ENCODE data around the gene KCNQ1. TPM values are rescaled to one million over a fixed set of nuclear protein-coding genes. Genes with fewer than 3 reads are reported as not detected.

KCNQ1 gene
- total RNA-seq, 1 donor, result 1.1 TPM

GRCh38 chr11:2724653-2725367 is 280.0 kb downstream of the KCNQ1 start:
- no peak for DNase-seq (ENCODE audit: low read depth in 2 of 3, low spot score in 2 of 3)

DNA sequence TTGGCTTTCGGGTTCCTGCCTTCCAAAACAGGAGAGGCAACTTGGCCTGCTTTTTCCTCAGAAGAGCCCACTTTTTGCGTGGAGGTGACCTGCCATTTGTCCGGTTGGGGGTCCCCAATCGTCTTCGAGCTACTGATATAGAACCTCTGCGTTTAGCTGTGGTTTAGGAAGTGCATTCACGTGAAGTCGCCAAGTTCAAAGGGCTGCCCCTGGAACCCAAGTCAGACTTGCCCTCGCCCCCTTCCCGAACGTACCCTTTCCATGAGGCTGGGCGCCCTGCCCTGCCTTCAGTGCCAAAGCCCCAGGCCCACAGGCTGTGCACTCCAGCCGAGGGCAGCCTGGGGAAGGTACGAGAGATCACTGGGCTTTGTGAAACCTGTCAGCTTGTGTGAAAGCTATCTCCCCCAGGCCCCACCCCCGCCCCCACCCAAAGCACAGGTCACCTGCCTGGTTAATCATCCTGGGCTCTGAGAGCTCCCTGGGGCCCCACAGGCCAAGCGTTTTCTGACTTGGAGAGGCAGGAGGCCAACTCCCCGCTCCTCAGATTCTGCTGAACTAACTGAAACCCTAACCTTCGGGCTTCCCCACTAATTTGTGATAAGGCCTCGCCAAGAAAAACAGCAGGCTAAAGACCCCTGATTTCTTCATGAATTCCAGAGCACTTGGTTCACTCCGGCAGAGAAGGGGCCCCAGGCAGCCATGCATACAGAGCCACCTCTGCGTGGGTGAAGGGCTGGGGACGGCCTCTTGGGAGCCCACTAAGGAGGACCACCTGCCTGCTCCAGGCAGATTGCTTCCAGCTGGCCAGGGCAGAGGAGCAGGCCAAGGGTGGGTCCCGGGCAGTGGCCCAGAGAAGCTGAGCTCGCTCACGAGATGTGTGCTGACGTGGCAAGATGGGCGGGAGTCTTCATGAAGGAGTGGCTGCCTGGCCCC is 280.8 kb downstream of the KCNQ1 start:
- DNase-seq (ENCODE audit: low read depth in 2 of 3, low spot score in 2 of 3), result no peak

DNA sequence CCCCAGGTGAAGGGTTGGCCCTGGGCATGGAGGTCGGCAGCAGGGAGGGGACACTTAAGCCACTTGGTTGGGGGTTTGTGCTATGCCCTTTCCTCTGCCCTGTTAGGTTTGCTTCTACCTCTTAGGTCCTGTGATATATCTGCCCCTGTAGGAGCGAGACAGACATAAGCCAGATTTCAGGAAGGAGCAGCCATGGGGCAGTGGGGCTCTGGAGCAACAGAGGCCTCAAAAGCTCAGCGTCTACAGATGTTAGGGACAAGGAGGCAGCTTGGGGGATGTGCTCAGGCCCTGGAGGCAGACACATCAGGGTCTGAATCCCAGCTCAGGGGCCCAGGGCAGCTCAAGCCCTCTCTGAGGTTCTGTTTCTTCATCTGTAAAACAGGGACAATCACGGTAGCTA is 282.2 kb downstream of the KCNQ1 start:
- no peak for DNase-seq (ENCODE audit: low read depth in 2 of 3, low spot score in 2 of 3)

DNA sequence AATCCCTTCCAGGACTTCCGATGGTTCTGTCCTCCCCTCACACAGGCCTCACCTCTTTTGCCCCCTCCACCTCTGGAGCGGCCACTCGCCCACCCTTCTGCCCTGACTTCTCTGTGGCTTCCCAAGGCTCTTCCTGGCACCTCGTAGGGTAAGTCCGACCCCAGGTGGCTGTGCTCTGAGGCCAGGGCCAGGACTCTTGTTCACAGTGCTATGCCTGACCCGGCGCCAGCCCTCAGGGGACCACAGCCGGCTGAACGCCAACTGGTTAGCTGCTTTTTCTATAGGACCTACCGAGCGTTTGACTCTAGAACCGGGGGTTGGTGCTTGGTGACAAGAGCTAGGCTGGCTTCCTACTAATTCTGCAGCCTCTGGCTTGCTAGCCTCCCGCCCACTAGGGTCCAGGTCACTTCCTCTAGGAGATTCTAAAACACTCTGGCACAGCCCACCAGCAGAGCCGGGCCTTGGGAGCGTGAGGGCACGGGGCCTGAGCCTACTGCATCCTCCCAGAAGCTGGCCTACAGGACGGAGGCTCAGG is 283.4 kb downstream of the KCNQ1 start:
- no peak for DNase-seq (ENCODE audit: low read depth in 2 of 3, low spot score in 2 of 3)

DNA sequence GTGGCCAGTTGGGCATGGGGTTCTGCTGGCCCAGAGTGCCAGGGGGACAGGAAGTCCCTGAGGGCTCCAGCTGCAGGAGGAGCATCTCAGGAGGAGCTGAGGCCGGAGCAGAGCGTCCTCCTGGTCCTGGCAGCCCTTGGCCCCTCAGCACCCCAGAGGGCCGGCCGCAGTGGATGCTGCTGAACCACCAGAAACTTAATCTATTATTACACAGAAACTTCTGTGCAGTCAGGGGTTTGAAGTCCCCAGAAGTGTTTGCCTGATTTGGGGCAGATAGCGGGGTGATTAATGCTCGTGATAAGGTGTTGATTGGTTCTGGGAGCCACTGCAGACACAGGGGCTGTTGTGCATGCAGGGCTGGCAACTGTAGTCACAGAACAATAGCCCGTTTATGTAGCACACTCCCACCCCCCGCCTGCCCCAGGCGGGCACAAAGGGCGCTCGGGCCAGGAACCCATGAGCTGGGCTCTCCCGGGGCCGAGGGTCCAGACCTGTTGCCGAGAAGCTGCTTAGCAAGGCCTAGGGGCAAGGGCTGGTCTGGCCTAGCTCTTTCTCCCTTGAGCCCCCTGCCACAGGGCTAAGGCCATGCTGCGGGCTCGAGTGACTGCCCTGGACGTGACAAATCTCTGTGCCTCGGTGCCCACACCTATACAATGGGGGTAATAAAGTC is 284.0 kb downstream of the KCNQ1 start:
- DNase-seq (ENCODE audit: low read depth in 2 of 3, low spot score in 2 of 3), result no peak

DNA sequence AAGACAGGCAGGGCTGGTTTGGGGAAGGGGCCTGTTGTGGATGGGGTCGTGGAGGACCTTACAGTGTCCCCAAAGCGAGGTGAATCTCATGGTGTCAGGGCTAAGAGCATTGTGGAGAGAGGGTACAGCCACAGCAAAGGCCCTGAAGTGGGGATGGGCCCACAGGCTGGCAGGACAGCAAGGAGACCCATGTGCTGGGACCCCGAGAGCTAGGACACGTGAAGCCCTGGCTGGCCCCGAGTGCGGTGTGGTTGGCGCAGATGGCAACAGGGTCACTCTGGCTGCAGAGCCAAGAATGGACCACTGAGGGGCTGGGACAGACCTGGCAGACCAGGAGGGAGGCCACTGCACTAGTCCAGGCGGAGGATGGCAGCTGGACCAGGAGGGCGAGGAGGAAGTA is 285.0 kb downstream of the KCNQ1 start:
- no peak for DNase-seq (ENCODE audit: low read depth in 2 of 3, low spot score in 2 of 3)

DNA sequence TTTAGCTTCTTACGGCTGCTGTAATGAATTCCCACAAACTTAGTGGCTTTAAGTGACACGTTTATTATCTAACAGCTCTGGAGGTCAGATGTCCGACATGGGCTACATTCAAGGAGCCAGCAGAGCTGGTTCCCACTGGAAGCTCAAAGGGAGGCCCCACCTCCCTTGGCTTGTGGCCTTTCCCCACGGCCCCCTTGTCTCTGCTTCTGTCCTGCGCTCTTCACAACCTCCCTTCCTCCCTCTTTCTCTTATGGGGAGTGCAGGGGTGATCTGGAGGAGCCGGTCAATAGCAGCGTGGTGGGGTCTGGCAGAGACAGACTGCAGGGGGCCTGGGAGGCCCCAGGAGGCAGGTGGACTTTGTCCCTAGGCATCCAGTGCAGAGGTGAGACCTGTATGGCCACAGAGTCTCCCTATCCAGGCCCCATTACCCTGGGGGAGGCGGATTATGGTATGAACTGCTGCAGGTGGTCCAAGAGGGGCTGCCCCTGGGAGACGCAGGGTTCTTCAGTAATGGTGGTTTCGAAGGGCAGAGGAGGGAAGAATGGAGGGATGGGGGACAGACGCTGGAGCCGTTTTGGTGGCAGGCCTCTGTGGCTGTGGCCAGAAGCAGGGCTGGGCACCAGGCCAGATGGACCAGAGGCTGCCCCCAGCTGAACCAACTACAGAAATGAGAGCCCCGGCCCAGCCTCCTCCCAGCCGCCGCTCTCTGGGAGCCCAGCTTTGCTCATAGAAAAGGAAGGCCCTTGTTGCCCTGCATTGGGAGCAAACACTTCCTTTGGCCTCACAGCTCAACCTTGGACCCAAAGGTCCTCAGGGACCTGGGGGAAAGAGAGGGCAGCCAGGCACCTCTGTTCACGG is 285.7 kb downstream of the KCNQ1 start:
- DNase-seq (ENCODE audit: low read depth in 2 of 3, low spot score in 2 of 3), result no peak

- DNase-seq (ENCODE audit: low read depth in 2 of 3, low spot score in 2 of 3), result no peak
These were observed 286.6 kb downstream of the KCNQ1 start for GRCh38 chr11:2731130-2732125.

GRCh38 chr11:2732261-2732939 is 287.6 kb downstream of the KCNQ1 start:
- DNase-seq (ENCODE audit: low read depth in 2 of 3, low spot score in 2 of 3), result no peak

DNA sequence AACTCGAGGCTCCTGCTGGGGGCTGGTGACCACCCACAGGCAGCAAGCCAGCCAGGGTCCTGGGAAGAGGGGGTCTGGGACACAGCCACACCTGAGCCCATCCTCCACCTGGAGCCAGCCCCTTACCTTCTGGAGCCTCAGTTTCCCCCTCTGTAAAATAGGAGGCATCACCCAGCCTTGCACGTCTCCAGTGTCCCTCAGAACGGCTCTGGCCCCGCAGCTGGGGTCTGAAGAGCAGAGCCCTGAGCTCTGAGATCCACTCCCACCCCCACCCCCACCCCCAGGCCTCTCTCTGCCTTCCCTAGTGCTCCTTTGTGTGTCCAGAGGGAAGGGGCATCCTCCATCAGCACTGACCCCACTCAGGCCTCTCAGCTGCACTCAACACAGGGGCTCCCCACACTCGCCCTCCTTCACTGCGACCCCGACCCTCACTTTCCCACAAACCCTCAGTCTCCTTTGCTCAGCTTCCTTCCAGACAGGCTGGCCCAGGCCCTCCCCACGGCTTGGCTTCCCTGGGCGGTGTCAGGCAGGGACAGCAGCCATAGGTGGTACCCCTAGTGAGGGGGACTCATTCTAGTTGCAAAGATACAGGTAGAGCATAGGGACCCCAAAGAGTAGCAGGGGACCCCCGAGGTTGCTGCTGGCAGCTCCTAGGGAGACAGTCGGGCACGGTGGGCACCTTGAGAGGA is 288.3 kb downstream of the KCNQ1 start:
- DNase-seq (ENCODE audit: low read depth in 2 of 3, low spot score in 2 of 3), result no peak

DNA sequence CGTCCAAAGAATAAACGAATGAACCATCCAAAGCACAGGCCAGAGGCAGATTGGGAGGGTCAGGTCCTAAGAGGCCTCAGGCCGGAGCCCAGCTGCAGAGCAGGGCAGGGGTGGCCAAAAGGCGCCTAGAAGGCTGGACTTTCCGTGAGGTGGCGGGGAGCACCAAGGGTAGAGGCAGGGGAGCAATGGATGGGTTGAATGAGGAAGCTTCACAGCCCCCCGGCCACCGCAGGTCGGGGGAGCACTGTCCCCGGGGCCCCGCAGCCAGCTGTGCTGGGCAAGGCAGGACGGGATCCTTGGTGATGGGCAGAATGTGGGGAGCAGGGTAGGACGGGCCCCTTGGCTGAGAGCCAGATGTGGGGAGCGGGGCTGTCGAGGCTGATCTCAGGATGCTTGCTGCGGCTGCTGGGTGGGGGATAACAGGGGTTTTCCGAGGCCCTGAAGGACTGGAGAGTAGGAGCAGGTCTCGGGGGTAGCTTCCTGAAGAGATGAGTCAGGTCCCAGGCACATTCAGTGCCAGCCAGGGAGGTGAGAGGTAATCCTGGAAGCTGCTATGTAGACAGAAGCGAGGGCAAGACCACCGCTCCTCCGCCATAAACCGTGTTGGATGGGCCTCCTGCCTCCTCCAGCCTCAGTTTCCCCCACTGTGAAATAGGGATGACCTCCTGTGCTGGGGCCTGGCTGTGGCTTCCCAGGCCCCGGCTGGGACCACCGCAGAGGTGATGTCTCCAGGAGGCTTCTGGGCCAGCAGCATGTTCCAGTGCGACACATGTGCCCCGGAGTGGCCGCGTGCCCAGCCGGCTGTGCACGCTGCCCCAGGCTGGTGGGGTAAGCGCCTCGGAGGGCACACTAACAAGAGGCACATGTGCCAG is 289.6 kb downstream of the KCNQ1 start:
- DNase-seq (ENCODE audit: low read depth in 2 of 3, low spot score in 2 of 3), result no peak

- DNase-seq (ENCODE audit: low read depth in 2 of 3, low spot score in 2 of 3), result no peak
These were observed 290.3 kb downstream of the KCNQ1 start for GRCh38 chr11:2735053-2735589.

DNA sequence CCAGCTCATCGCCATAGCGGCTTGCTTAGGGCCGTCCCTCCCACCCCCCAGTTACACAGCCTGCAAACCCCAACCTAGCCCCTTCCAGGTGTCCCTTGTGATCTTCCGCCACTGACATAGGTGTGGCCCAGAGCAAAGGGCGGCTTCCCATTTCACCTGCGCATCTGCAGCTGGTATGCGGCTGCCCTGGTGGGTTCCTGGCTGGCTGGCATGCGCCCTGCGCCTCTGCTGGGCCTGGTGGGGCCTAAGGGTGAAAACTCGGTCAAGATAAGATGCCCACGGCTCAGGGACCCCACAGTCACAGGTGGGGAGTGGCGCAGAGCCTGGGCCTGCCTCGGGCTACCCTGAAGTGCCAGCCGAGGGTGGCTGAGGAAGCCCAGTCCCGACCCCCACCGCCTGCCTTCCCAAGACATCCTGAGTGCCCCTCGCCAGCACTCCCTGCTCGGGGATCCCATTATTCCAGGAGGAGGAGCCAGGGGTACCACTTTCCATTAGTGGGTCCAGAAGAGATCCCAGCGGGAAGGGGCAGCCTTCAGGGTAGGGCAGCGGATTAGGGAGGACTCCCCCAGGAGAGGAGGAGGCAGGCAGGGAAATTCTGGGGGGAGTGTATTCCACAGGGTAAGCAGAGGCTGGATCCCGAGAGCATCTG is 291.9 kb downstream of the KCNQ1 start:
- no peak for DNase-seq (ENCODE audit: low read depth in 2 of 3, low spot score in 2 of 3)

DNA sequence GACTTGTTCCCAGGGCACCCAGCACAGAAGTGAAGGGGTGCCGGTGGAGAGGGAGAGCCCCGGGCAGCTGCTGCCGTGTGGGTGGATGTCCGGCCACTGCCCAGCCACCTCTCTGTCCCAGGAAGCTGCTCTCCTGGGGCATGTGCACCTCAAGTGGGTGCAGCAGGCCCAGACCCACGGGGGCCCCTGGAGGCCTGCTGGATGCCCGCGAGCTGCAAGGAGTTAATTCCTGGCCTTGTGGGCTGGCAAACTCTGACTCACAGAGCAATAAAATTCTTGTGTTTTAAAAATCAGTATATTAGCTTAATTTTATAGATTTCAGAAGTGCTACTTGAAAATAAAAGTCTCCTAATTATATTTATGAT is 292.4 kb downstream of the KCNQ1 start:
- DNase-seq (ENCODE audit: low read depth in 2 of 3, low spot score in 2 of 3), result no peak

DNA sequence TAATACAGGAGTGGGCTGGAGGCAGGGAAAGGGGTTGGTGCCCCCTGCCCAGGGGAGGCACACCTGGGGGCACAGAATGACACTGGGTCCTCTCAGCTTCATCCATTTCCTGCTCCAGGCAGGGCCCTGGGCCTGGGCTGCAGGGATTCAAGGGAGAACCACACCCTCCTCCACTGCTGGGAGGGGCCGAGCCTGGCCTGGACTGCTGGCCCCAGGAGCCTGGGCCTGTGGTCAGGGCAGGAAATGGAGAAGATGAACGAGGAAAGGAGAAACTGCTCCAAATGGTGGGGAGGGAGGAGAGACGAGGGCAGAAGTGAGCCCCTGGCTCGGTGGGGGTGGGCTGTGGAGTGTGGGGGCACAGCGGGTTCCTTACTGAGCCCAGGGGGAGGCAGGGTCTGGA is 293.1 kb downstream of the KCNQ1 start:
- DNase-seq (ENCODE audit: low read depth in 2 of 3, low spot score in 2 of 3), result no peak
